HFFc6 (cell line): Measurements from ENCODE around the gene NPAS4. TPM values are rescaled to one million over a fixed set of nuclear protein-coding genes. Genes with fewer than 3 reads are reported as not detected.

Experiments used
- DNase-seq: peaks from one replicate; pipeline ENCODE4 v3.0.0-alpha.2; 2018
- H3K27ac Mint-ChIP-seq: 2 replicates; pipeline ENCODE4 v1.8.0; 2020; ENCODE audit warnings: mild to moderate bottlenecking, mixed read lengths
- H3K27me3 Mint-ChIP-seq: 2 replicates; pipeline ENCODE4 v1.8.0; 2021; ENCODE audit warnings: mild to moderate bottlenecking, moderate library complexity, mixed read lengths; ENCODE audit not compliant: insufficient read depth
- H3K36me3 Mint-ChIP-seq: 2 replicates; pipeline ENCODE4 v1.8.0; 2021; ENCODE audit warnings: low read depth, mixed read lengths
- H3K4me1 Mint-ChIP-seq: 2 replicates; pipeline ENCODE4 v1.8.0; 2020; ENCODE audit warnings: low read depth, mixed read lengths
- H3K4me3 Mint-ChIP-seq: 2 replicates; pipeline ENCODE4 v1.8.0; 2020; ENCODE audit warnings: mild to moderate bottlenecking, moderate library complexity, mixed read lengths
- H3K9me3 Mint-ChIP-seq: 2 replicates; pipeline ENCODE4 v1.8.0; 2020; ENCODE audit warnings: mild to moderate bottlenecking, mixed read lengths
- CTCF ChIP-seq: fragments of 200-600 bp; sonication (generic); IDR thresholded peaks from 2 replicates; pipeline ENCODE4 v1.5.0; 2021; ENCODE audit warnings: antibody characterized with exemption, mild to moderate bottlenecking
- total RNA-seq, 6 experiments: library from RNA; stranded (reverse); fragmentation: NEBNext Ultra II Directional; extraction: Animal tissue kit (Norgen Biotek cat#: 25700); gene quantifications; 2 replicates in 1 of 6; 3 replicates in 5 of 6; pipeline ENCODE4 v1.2.3, GENCODE V29; 2021

NPAS4 gene
- total RNA-seq, 6 experiments from 2014 or later: 0.14 to 0.36 (median 0.35) TPM; not detected in 3

- Mint-ChIP-seq H3K36me3 (no peaks in the 10 kb centered on the region; the same call in 1 of the 2 replicates), H3K27ac (no peak overlapping the region), H3K27me3 (peaks cover 7% of the 10 kb centered on the region), H3K4me3 (no peak overlapping the region), H3K9me3 (no peaks in the 10 kb centered on the region), H3K4me1 (peaks cover 5% of the 10 kb centered on the region; the same call in 1 of the 2 replicates)
- no peak for DNase-seq
- TF ChIP-seq CTCF: no peak
Measured at GRCh38 chr11:66468691-66469090, 47.9 kb downstream of the NPAS4 start.

DNA sequence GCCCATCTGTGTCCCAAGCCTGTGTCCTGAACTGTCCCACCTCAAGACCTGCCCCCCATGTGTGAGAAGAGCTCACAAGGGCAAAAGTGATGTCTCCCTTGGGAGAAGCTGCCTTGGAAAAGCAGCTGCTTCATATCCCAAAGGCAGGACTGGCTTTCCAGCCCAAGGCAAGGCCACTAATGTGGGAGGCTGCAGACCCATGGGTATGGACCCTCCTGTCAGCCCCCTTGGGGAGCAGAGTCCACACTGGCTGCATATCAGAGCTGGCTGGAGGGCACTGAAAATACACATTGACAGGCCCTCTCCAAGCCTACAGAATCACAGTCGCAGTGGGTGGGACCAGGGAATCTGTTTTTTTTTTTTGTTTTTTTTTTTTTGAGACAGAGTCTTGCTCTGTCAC lies 48.6 kb downstream of the NPAS4 start:
- H3K4me3 Mint-ChIP-seq: no peak overlapping the region
- H3K9me3 Mint-ChIP-seq: no peaks in the 10 kb centered on the region
- DNase-seq: no peak
- TF ChIP-seq CTCF: no peak
- no peak overlapping the region for H3K27ac Mint-ChIP-seq
- H3K27me3 Mint-ChIP-seq: peaks cover 7% of the 10 kb centered on the region; the same call in 1 of the 2 replicates
- peaks cover 5% of the 10 kb centered on the region; the same call in 1 of the 2 replicates for H3K4me1 Mint-ChIP-seq
- no peaks in the 10 kb centered on the region; the same call in 1 of the 2 replicates for H3K36me3 Mint-ChIP-seq

DNA sequence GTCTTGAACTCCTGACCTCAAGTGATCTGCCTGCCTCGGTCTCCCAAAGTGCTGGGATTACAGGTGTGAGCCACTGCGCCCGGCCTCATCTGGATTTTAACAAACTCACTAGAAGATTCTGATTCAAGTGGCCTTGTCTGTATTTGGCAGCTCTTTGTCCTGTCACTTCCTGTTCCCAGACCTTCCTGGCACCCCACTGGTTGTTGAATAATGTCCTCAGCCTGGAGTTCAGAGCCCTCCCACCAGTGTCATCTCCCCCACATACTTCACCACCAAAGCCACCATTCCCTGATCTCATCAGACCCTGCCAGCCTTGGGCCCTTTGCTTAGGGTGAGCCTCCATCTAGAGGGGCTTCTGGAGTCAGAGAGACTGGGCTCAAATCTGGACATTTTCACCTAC lies 49.2 kb downstream of the NPAS4 start:
- no peak for TF ChIP-seq CTCF
- Mint-ChIP-seq H3K27ac (no peak overlapping the region), H3K4me1 (peaks cover 5% of the 10 kb centered on the region; the same call in 1 of the 2 replicates), H3K36me3 (no peaks in the 10 kb centered on the region; the same call in 1 of the 2 replicates), H3K9me3 (no peaks in the 10 kb centered on the region), H3K27me3 (peaks cover 7% of the 10 kb centered on the region; the same call in 1 of the 2 replicates), H3K4me3 (no peak overlapping the region)
- DNase-seq: no peak

GRCh38 chr11:66471142-66471541 lies 50.3 kb downstream of the NPAS4 start:
- DNase-seq: no peak
- H3K27me3 Mint-ChIP-seq: no peaks in the 10 kb centered on the region
- no peak overlapping the region for H3K4me3 Mint-ChIP-seq
- peaks cover 5% of the 10 kb centered on the region; the same call in 1 of the 2 replicates for H3K4me1 Mint-ChIP-seq
- no peak overlapping the region for H3K27ac Mint-ChIP-seq
- no peaks in the 10 kb centered on the region; the same call in 1 of the 2 replicates for H3K36me3 Mint-ChIP-seq
- H3K9me3 Mint-ChIP-seq: no peaks in the 10 kb centered on the region
- TF ChIP-seq CTCF: no peak

DNA sequence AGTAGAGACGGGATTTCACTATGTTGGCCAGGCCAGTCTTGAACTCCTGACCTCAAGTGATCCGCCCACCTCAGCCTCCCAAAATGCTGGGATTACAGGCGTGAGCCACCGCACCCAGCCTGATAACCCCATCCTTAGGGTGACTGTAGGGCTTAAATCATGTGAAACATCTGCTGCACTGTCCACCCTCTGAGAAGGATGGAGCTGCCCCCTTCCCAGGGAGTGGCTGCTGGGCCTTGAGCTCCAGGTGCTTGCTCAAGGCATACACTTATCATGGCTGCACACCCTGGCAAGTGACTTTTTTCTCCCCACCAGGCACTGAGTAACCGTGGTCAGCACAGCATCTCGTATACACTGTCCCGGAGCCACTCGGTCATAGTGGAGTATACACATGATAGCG lies 51.2 kb downstream of the NPAS4 start:
- DNase-seq: no peak
- Mint-ChIP-seq H3K27me3 (no peaks in the 10 kb centered on the region), H3K4me3 (no peak overlapping the region), H3K9me3 (no peaks in the 10 kb centered on the region), H3K4me1 (peaks cover 5% of the 10 kb centered on the region; the same call in 1 of the 2 replicates), H3K27ac (no peak overlapping the region), H3K36me3 (no peaks in the 10 kb centered on the region; the same call in 1 of the 2 replicates)
- no peak for TF ChIP-seq CTCF
